Stromal cell of bone marrow (primary cell): Measurements from ENCODE around the gene RPAP2.

ENCODE experiments used
- DNase-seq: peaks from one replicate; pipeline ENCODE4 v3.0.0-alpha.2; 2012; ENCODE audit warnings: low read depth

RPAP2 gene

GRCh38 chr1:92447033-92447681 is 148.3 kb downstream of the RPAP2 start:
- DNase-seq = no peak

GRCh38 chr1:92447976-92448375 is 149.1 kb downstream of the RPAP2 start:
- DNase-seq = no peak
